Muscle layer of duodenum (tissue), 2 donors: Measurements from ENCODE around the gene PTF1A.

Experiments
- H3K27ac ChIP-seq: one replicate; pipeline ENCODE4 v1.7.0; 2013; ENCODE audit warnings: mild to moderate bottlenecking, low read length
- H3K27me3 ChIP-seq: one replicate; pipeline ENCODE4 v1.7.0; 2013; ENCODE audit warnings: low read depth, mild to moderate bottlenecking, control low read depth, low read length
- H3K36me3 ChIP-seq, 2 donors: one replicate each; pipeline ENCODE4 v1.7.0; 2013; ENCODE audit warnings: low read length in 2 of 2, control low read depth in 1 of 2, mild to moderate bottlenecking in 1 of 2; ENCODE audit not compliant: insufficient read depth in 2 of 2, control insufficient read depth in 1 of 2
- H3K4me1 ChIP-seq, 2 donors: one replicate each; pipeline ENCODE4 v1.7.0; 2013; ENCODE audit warnings: low read length in 2 of 2, mild to moderate bottlenecking in 2 of 2, control low read depth in 1 of 2, moderate library complexity in 1 of 2; ENCODE audit not compliant: insufficient read depth in 2 of 2, control insufficient read depth in 1 of 2
- H3K4me3 ChIP-seq, 2 donors: one replicate each; pipeline ENCODE4 v1.7.0; 2013; ENCODE audit warnings: low read length in 2 of 2, low read depth in 1 of 2, mild to moderate bottlenecking in 1 of 2
- H3K9me3 ChIP-seq, 2 donors: one replicate each; pipeline ENCODE4 v1.7.0; 2013; ENCODE audit warnings: low read length in 2 of 2, control low read depth in 1 of 2, mild to moderate bottlenecking in 1 of 2; ENCODE audit not compliant: control insufficient read depth in 1 of 2
- donor health status: healthy.

PTF1A gene

GRCh38 chr10:23198940-23199767, 7.0 kb downstream of the PTF1A start:
- H3K36me3 ChIP-seq, result no peaks in the 10 kb centered on the region
- H3K9me3 ChIP-seq, result no peaks in the 10 kb centered on the region
- no peak overlapping the region for H3K27ac ChIP-seq
- no peak overlapping the region for H3K4me3 ChIP-seq
- peaks cover 49% of the 10 kb centered on the region for H3K27me3 ChIP-seq
- peaks cover 0 to 8% of the 10 kb centered on the region in 2 donors for H3K4me1 ChIP-seq

DNA sequence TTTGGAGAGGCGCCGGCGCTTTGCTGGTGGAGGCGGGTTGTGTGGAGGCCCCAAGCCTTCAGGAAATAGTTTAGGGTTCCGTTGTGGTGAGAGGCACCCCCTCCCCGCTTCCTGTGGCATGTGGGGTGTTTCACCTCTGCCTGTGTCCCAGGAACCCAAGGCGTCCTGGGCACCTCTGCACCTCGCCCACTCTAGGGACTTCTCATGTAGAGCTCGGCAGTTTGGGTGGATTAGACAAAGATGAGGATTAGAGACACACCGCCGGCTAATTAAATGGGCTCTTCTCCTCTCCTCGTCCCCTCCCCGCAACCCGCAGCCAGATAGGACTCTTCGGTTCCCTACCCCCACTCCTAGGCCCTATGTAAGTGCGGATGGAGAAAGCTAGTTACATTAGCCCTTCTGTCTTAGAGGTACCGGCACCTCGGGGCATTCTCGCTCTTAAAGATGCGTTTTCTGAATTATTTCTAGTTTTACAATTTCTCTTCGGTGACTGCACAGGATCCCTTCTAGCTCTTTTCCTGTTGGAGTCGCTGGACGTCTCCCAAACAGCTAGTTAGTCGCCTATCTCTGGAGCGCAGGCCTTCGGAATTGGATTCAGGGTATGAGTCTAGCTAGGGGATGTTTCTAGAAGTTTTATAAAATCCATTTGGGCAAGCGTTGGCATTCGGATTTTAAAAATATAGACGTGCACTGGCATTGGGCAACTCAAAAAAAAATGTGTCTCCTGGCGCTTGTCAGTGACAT, 7.8 kb downstream of the PTF1A start:
- Histone ChIP-seq H3K36me3 (no peaks in the 10 kb centered on the region), H3K9me3 (no peaks in the 10 kb centered on the region), H3K4me3 (no peak overlapping the region), H3K27ac (no peak overlapping the region), H3K4me1 (peaks cover 0 to 4% of the 10 kb centered on the region in 2 donors), H3K27me3 (peaks cover 48% of the 10 kb centered on the region)

GRCh38 chr10:23200586-23200985, 8.5 kb downstream of the PTF1A start:
- Histone ChIP-seq H3K27me3 (peaks cover 42% of the 10 kb centered on the region), H3K4me1 (no peaks in the 10 kb centered on the region)

DNA sequence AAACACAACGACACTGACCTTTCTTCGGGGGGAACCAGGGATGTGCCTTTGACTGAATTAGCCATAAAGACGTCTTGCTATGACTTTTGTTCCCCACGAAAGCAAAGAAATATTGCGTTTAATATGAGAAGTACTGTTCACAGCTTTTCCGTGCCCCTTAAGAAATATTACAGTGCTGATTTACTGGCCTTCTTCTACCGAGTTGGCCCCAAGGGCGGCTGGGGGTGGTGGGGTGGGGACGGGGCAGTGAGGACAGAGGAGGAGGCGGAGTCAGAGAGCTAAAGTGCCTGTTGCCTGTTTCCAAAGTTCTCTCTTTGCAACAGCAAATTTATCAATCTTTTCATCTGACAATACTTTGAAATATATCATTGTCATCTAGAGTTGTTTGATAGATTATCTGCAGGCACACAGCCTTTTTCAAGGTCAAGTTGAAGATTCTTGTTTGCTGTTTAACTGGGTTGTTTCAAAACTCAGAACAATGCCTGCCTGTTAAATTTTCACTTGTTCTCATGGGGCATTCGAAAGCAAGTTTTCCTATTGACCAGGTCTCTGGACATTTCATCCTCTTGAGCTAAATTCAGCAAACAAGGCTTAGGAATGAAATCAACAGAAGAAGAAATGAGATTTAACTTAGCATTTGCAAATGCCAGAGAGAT, 9.0 kb downstream of the PTF1A start:
- Histone ChIP-seq H3K4me1 (no peaks in the 10 kb centered on the region), H3K27me3 (peaks cover 39% of the 10 kb centered on the region), H3K36me3 (no peaks in the 10 kb centered on the region)

More at GRCh38 chr10:23200586-23200985, 8.5 kb downstream of the PTF1A start:
- H3K4me3 ChIP-seq, result no peak overlapping the region
- no peaks in the 10 kb centered on the region for H3K9me3 ChIP-seq
- no peak overlapping the region for H3K27ac ChIP-seq
- no peaks in the 10 kb centered on the region for H3K36me3 ChIP-seq

DNA sequence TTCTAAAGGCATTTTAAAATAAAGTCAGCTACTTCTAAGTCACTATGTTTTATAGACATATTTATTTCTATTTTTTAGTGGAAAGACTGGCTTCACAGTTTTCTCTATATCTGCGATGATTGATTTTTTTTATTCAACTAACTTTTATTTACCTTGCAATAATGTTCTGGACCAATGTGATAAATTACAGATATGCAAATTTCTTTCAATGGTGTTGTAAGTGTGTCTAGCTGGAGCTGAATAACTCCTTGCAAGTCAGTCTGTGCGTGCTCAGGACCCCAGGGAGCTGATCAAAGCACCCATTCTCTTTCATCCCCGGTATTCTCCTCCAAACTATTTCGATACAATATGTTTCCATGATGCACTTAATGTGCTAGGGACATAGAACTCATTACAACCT, 9.7 kb downstream of the PTF1A start:
- Histone ChIP-seq H3K36me3 (no peaks in the 10 kb centered on the region), H3K4me3 (no peak overlapping the region), H3K4me1 (no peaks in the 10 kb centered on the region), H3K27me3 (peaks cover 34% of the 10 kb centered on the region), H3K27ac (no peak overlapping the region), H3K9me3 (no peaks in the 10 kb centered on the region)

More for the DNA sequence above, 9.0 kb downstream of the PTF1A start:
- H3K4me3 ChIP-seq, result no peak overlapping the region
- H3K9me3 ChIP-seq, result no peaks in the 10 kb centered on the region
- H3K27ac ChIP-seq, result no peak overlapping the region

- H3K27me3 ChIP-seq, result peaks cover 34% of the 10 kb centered on the region
- no peak overlapping the region for H3K4me3 ChIP-seq
- no peaks in the 10 kb centered on the region for H3K4me1 ChIP-seq
- no peak overlapping the region for H3K27ac ChIP-seq
- H3K9me3 ChIP-seq, result no peaks in the 10 kb centered on the region
- no peaks in the 10 kb centered on the region for H3K36me3 ChIP-seq
These were observed 10.7 kb downstream of the PTF1A start for GRCh38 chr10:23202779-23203178.

- Histone ChIP-seq H3K9me3 (no peaks in the 10 kb centered on the region), H3K4me1 (no peaks in the 10 kb centered on the region), H3K36me3 (no peaks in the 10 kb centered on the region), H3K27me3 (peaks cover 34% of the 10 kb centered on the region), H3K4me3 (no peak overlapping the region), H3K27ac (no peak overlapping the region)
These were observed 11.5 kb downstream of the PTF1A start for GRCh38 chr10:23203369-23204325.

DNA sequence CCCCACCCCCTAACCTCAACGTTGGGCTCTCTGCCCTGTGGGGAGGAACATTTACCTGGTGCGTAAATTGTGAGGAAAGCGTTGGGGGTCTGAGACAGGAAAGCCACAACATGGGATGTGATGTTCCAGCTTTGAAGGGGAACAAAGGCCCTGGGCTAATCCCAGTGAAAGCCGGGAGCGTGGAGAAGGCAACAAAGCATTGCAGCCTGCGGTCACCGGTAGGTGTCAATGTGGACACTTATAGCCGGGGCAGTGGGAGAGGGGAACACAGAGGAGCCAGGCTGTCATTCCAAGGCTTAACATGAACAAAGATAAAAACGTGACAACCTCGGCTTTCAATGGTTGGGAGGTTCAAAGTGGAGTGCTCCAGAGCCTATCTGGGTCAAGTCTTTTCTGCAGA, 12.7 kb downstream of the PTF1A start:
- H3K36me3 ChIP-seq, result no peaks in the 10 kb centered on the region
- no peak overlapping the region for H3K27ac ChIP-seq
- H3K4me1 ChIP-seq, result no peaks in the 10 kb centered on the region
- no peak overlapping the region for H3K4me3 ChIP-seq
- no peaks in the 10 kb centered on the region for H3K9me3 ChIP-seq
- peaks cover 28% of the 10 kb centered on the region for H3K27me3 ChIP-seq

GRCh38 chr10:23205972-23206642, 14.0 kb downstream of the PTF1A start:
- Histone ChIP-seq H3K4me3 (no peak overlapping the region), H3K9me3 (no peaks in the 10 kb centered on the region), H3K27ac (no peak overlapping the region), H3K4me1 (no peaks in the 10 kb centered on the region), H3K36me3 (no peaks in the 10 kb centered on the region), H3K27me3 (peaks cover 22% of the 10 kb centered on the region)

- H3K4me1 ChIP-seq, result no peaks in the 10 kb centered on the region
- no peaks in the 10 kb centered on the region for H3K9me3 ChIP-seq
- H3K36me3 ChIP-seq, result no peaks in the 10 kb centered on the region
- no peaks in the 10 kb centered on the region for H3K27me3 ChIP-seq
- no peak overlapping the region for H3K27ac ChIP-seq
- no peak overlapping the region for H3K4me3 ChIP-seq
These were observed 25.4 kb downstream of the PTF1A start for GRCh38 chr10:23217471-23217870.
